Fibroblast of lung (primary cell): Measurements from ENCODE around the gene ENO4.

Experiments used
- EZH2 ChIP-seq: IDR thresholded peaks from 2 replicates; pipeline ENCODE4 v1.5.1; 2012; ENCODE audit warnings: low read length, control low read depth, mild to moderate bottlenecking; ENCODE audit errors: missing control alignments
- TF ChIP-seq, protein P1 (sequence below), 2 donors: IDR thresholded peaks in 1 of 2; conservative IDR thresholded peaks in 1 of 2; 1 replicate in 1 of 2; 2 replicates in 1 of 2; pipeline ENCODE4 v1.5.1; 2011 to 2012; ENCODE audit warnings: low read length in 2 of 2, control low read depth in 1 of 2, inconsistent platforms in 1 of 2, low read depth in 1 of 2, mild to moderate bottlenecking in 1 of 2

DNA sequence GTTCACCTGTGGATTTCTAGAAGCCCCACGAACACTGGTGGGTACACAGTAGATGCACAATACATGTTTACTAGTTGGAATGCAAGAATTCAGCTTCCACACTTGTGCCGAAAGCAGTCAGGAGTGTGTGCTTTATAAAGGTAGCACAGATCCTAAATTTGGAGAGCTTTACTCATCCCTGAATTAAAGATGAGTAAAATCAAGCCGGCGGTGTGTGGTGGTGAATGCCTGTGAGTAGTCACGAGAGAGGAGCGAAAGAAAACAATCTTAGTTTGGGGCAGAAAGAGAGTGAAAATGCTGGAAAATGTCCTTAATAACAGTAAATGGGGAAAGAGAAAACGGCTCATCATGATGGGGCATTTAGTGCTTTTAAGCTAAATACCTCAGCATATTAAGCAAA is 13.6 kb upstream of the ENO4 start:
- TF ChIP-seq, protein P1, sequence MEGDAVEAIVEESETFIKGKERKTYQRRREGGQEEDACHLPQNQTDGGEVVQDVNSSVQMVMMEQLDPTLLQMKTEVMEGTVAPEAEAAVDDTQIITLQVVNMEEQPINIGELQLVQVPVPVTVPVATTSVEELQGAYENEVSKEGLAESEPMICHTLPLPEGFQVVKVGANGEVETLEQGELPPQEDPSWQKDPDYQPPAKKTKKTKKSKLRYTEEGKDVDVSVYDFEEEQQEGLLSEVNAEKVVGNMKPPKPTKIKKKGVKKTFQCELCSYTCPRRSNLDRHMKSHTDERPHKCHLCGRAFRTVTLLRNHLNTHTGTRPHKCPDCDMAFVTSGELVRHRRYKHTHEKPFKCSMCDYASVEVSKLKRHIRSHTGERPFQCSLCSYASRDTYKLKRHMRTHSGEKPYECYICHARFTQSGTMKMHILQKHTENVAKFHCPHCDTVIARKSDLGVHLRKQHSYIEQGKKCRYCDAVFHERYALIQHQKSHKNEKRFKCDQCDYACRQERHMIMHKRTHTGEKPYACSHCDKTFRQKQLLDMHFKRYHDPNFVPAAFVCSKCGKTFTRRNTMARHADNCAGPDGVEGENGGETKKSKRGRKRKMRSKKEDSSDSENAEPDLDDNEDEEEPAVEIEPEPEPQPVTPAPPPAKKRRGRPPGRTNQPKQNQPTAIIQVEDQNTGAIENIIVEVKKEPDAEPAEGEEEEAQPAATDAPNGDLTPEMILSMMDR (conservative IDR thresholded peaks at IDR 0.05 in 1 of 2, IDR thresholded peaks at IDR 0.05 in 1 of 2; ENCODE audit: low read depth in 1 of 2, low read length in 2 of 2) = no peak
- TF ChIP-seq EZH2 = no peak
